Ovary (tissue), 9 donors: ENCODE data around the gene DLL3. TPM values are rescaled to one million over a fixed set of nuclear protein-coding genes. Genes with fewer than 3 reads are reported as not detected.

Experiments
- DNase-seq, 5 donors: peaks; one replicate each; pipeline ENCODE4 v3.0.0-alpha.2; 2019 to 2020
- H3K27ac ChIP-seq, 2 donors: fragments of 200-600 bp; one replicate each; pipeline versions ENCODE4 v1.5.1 to v1.8.0; 2019 to 2022
- H3K27me3 ChIP-seq: fragments of 200-600 bp; one replicate; pipeline ENCODE4 v1.8.0; 2022
- H3K36me3 ChIP-seq: fragments of 200-600 bp; sonication (generic); one replicate; pipeline ENCODE4 v1.5.1; 2019
- H3K4me1 ChIP-seq: one replicate; pipeline ENCODE4 v1.8.1; 2013; ENCODE audit warnings: mild to moderate bottlenecking, moderate library complexity; ENCODE audit not compliant: insufficient read depth
- H3K4me3 ChIP-seq: fragments of 200-600 bp; sonication (generic); one replicate; pipeline ENCODE4 v1.5.1; 2017
- H3K9me3 ChIP-seq, 2 donors: fragments of 200-600 bp in 1 of 2; sonication (generic) in 1 of 2; one replicate each; pipeline versions ENCODE4 v1.5.1 to v1.8.1; 2013 to 2019; ENCODE audit warnings: mild to moderate bottlenecking in 1 of 2, moderate library complexity in 1 of 2
- EP300 ChIP-seq: sonication (generic); formaldehyde crosslinking; IDR thresholded peaks from one replicate; pipeline ENCODE4 v1.6.1; 2017; ENCODE audit warnings: antibody characterized with exemption
- POLR2A ChIP-seq: fragments of 450-650 bp; IDR thresholded peaks from one replicate; pipeline ENCODE4 v1.6.1; 2017; ENCODE audit warnings: antibody characterized with exemption, mild to moderate bottlenecking, moderate library complexity
- WGBS, 3 donors: extraction: QIAGEN DNeasy Blood & Tissue Kit in 1 of 3; methylation state at CpG; one replicate each; pipeline versions ENCODE4 v1.1.5 to v1.1.7; 2013 to 2017; 5-methylcytosine and 5-hydroxymethylcytosine counted together
- intact Hi-C, 4 donors: fragments of 100-400 bp; cut with DNase I; formaldehyde crosslinking; loops; one replicate each; pipeline versions ENCODE4 v1.11.0 to v1.15.1; 2022 to 2023
- polyA plus RNA-seq, 2 donors: library from polyadenylated mRNA; stranded (reverse); fragments of 200-250 nt in 1 of 2; fragments of 350-450 nt in 1 of 2; fragmentation: Illumina TruSeq in 1 of 2; extraction: RNeasy Lipid Tissue Mini Kit (QIAGEN cat#74804) in 1 of 2; gene quantifications; one replicate each; pipeline ENCODE4 v1.2.3, GENCODE V29; 2013 to 2014
- total RNA-seq, 7 donors: library from RNA; depleted of rRNA in 2 of 7; stranded (reverse); fragments of >200 nt in 2 of 7; fragmentation: NEBNext Ultra II Directional in 3 of 7; extraction: Animal tissue kit (Norgen Biotek cat#: 25700) in 3 of 7; gene quantifications; one replicate each; pipeline versions ENCODE4 v1.1.0 to v1.2.4, GENCODE V29; 2016 to 2023
- TF ChIP-seq, protein P1 (sequence below), 3 donors: fragments of 450-650 bp in 2 of 3; fragments of 200-600 bp in 1 of 3; IDR thresholded peaks; one replicate each; pipeline versions ENCODE4 v1.5.1 to v1.8.0; 2016 to 2022; ENCODE audit warnings: antibody characterized with exemption in 3 of 3, mild to moderate bottlenecking in 1 of 3
- donor health status: DM: no; HTN: no; CAD: no; lungs with moderate emphysema.
- donor health status: DM: no; HTN: no; CAD: no.
- donor health status: Bipolar disorder and iron deficiency.
- donor health status: DM: yes; HTN: yes; CAD: no.
- donor health status: DM: no; HTN: no; CAD: no.
- donor health status: DM: yes; HTN: yes; CAD: no.

The DLL3 gene
- total and polyA plus RNA-seq, 9 donors = 0.10 to 0.33 (median 0.22) TPM; not detected in 4

DNA sequence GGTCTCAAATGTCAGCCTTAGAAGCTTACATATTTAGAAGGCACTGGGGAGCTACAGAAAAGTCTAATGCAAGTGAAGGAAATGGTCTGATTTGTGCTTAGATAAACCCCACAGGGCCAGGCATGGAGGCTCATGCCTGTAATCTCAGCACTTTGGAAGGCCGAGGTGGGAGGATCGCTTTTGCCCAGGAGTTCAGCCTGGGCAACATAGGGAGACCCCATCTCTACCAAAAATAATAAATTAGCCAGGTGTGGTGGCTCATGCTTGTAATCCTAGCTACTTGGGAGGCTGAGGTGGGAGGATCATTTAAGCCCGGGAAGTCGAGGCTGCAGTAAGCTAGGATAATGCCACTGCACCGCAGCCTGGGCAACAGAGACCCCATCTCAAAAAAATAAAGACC is 2.7 kb upstream of the DLL3 start:
- Histone ChIP-seq H3K4me1 (no peaks in the 10 kb centered on the region), H3K9me3 (no peaks in the 10 kb centered on the region), H3K4me3 (no peak overlapping the region), H3K36me3 (no peaks in the 10 kb centered on the region), H3K27ac (no peak overlapping the region), H3K27me3 (peaks cover 4% of the 10 kb centered on the region)
- no peak for DNase-seq
- TF ChIP-seq POLR2A (no peak), EP300 (no peak)
- TF ChIP-seq, protein P1, sequence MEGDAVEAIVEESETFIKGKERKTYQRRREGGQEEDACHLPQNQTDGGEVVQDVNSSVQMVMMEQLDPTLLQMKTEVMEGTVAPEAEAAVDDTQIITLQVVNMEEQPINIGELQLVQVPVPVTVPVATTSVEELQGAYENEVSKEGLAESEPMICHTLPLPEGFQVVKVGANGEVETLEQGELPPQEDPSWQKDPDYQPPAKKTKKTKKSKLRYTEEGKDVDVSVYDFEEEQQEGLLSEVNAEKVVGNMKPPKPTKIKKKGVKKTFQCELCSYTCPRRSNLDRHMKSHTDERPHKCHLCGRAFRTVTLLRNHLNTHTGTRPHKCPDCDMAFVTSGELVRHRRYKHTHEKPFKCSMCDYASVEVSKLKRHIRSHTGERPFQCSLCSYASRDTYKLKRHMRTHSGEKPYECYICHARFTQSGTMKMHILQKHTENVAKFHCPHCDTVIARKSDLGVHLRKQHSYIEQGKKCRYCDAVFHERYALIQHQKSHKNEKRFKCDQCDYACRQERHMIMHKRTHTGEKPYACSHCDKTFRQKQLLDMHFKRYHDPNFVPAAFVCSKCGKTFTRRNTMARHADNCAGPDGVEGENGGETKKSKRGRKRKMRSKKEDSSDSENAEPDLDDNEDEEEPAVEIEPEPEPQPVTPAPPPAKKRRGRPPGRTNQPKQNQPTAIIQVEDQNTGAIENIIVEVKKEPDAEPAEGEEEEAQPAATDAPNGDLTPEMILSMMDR (IDR thresholded peaks at IDR 0.05) = no peak
- intact Hi-C loops = no loop called here
- WGBS, 3 donors = 66 to 83% (median 73%) methylated on average over 5 of the region's 5 CpGs

DNA sequence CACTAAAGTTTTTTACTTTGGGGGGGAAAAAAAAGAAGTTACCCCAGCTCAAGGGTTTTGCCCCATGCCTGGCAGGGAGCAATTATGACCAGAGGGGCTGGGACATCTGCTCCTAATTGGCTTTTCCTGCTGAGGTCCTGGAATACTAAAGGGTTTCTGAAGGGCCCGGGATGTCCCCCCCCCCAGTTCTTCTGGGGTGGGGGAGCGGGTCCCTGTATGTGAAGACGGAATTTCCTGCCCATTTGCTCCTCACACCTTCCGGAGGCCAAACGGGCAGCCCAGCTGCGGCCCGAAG is 1.1 kb upstream of the DLL3 start:
- no peaks in the 10 kb centered on the region for H3K9me3 ChIP-seq
- no peak for DNase-seq
- 0% methylated on average over 6 to 7 of the region's 7 CpGs for WGBS, 3 donors
- H3K4me3 ChIP-seq = no peak overlapping the region
- H3K4me1 ChIP-seq = no peaks in the 10 kb centered on the region
- TF ChIP-seq, protein P1 (IDR thresholded peaks at IDR 0.05) = no peak
- TF ChIP-seq POLR2A (no peak), EP300 (no peak)
- intact Hi-C loops = no loop called here
- no peaks in the 10 kb centered on the region for H3K36me3 ChIP-seq
- no peak overlapping the region for H3K27ac ChIP-seq
- peaks cover 4% of the 10 kb centered on the region for H3K27me3 ChIP-seq

DNA sequence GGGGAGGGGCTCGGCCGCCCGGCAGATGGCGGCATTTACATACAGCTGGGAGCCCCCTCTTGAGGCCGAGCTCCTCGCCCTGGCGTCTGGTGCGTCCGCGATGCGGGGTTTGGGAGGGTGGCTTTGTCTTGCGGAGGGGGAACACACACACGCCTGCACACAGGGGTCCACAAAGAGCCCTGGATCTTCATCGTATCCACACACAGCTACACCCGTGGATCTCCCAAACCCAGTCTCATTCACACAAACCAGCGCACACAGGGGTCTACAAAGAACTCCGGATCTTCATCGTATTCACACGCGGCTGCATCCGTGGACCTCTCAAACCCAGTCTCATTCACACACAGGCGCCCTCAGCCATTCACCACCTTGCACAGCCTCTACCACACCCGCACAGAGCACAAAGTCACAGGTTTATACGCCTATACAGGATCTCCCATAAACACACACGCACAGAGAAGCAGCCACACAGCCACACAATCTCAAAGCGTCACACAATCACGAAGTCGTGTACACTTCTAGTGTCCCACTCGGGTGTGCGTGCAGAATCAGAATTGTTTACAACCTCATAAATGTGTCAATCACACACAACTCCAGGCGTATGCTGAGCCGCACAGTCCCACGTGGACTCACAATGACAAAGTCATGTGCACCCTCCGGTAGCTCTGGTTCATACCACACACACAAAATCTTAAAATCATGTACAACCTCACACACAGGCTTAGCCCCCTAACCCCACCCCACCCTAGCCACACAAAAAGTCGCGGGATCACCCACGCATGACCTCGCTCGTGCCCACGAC is 550 bp upstream of the DLL3 start:
- Histone ChIP-seq H3K4me3 (no peak overlapping the region), H3K36me3 (no peaks in the 10 kb centered on the region), H3K27me3 (peaks cover 4% of the 10 kb centered on the region), H3K4me1 (no peaks in the 10 kb centered on the region), H3K9me3 (no peaks in the 10 kb centered on the region), H3K27ac (no peak overlapping the region)
- peak in 4 of 5 donors; percentile 28 to 49 (median 38) for DNase-seq
- TF ChIP-seq EP300 (no peak), POLR2A (no peak)
- TF ChIP-seq, protein P1 (IDR thresholded peaks at IDR 0.05) = peak in 1 of 3 donors; percentile 6
- intact Hi-C loops = no loop called here
- WGBS, 3 donors = 1% methylated on average over 35 to 40 of the region's 40 CpGs

DNA sequence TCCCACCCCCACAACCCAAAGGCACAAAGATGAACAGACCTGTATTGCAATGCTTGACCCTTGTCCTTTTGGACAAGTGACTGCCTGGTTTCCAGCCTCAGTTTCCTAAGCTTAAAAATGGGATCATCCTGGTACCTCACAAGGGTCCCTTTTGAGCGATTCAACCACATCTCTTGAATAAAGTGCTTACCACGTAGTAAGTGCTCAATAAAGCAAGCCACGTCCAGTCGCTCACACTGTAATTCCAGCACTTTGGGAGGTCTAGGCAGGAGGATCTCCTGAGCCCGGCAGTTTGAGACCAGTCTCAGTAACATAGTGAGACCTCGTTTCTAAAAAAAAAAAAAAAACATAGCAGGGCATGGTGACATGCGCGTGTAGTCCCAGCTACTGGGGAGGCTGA is 1.2 kb downstream of the DLL3 start:
- H3K36me3 ChIP-seq = no peaks in the 10 kb centered on the region
- TF ChIP-seq POLR2A = no peak
- TF ChIP-seq, protein P1 (IDR thresholded peaks at IDR 0.05) = no peak
- no peak for TF ChIP-seq EP300
- no peaks in the 10 kb centered on the region for H3K9me3 ChIP-seq
- H3K27ac ChIP-seq = no peak overlapping the region
- no peak for DNase-seq
- WGBS, 3 donors = 72 to 81% (median 72%) methylated on average over 8 of the region's 8 CpGs
- H3K4me3 ChIP-seq = no peak overlapping the region
- peaks cover 4% of the 10 kb centered on the region for H3K27me3 ChIP-seq
- H3K4me1 ChIP-seq = no peaks in the 10 kb centered on the region
- intact Hi-C loops = no loop called here
